HG03575 (cell line): ENCODE results near the gene ZRSR2.
"Not testable (repeated sequence)": the region's sequence is repeated elsewhere in the genome, so short reads cannot be mapped to it uniquely, and the experiment has no call there.

Source experiments
- ATAC-seq: cut with Tn5 transposase; IDR thresholded peaks from one replicate; pipeline ENCODE4 v1.9.1; 2021; ENCODE audit not compliant: unreplicated experiment, insufficient number of reproducible peaks, low FRiP score; ENCODE audit errors: extremely low read depth

ZRSR2 gene

GRCh38 chrX:15789979-15790768 lies at the start of gene ZRSR2:
TSS of gene ZRSR2 (plus strand) at chrX:15790484. CDS start at chrX:15790496, 12 bp downstream.
- peak; percentile 66 for ATAC-seq

GRCh38 chrX:15744181-15744867 lies 46.0 kb upstream of the ZRSR2 start:
- no peak for ATAC-seq

- ATAC-seq = no peak
Measured at GRCh38 chrX:15745179-15745578, 45.1 kb upstream of the ZRSR2 start.

GRCh38 chrX:15746651-15747050 lies 43.6 kb upstream of the ZRSR2 start:
- ATAC-seq = not testable (repeated sequence)

- ATAC-seq = no peak
Measured at GRCh38 chrX:15747626-15748173, 42.6 kb upstream of the ZRSR2 start.

- ATAC-seq = no peak
Measured at GRCh38 chrX:15748841-15749240, 41.4 kb upstream of the ZRSR2 start.

GRCh38 chrX:15749642-15750610 lies 40.4 kb upstream of the ZRSR2 start:
- ATAC-seq = peak; percentile 62

GRCh38 chrX:15750611-15751154 lies 39.6 kb upstream of the ZRSR2 start:
- ATAC-seq = no peak

GRCh38 chrX:15751155-15751819 lies 39.0 kb upstream of the ZRSR2 start:
- ATAC-seq = no peak

GRCh38 chrX:15755091-15755490 lies 35.2 kb upstream of the ZRSR2 start:
- ATAC-seq = no peak

GRCh38 chrX:15758140-15758539 lies 32.1 kb upstream of the ZRSR2 start:
- no peak for ATAC-seq

- not testable (repeated sequence) for ATAC-seq
Measured at GRCh38 chrX:15759886-15760285, 30.4 kb upstream of the ZRSR2 start.

GRCh38 chrX:15761564-15762191 lies 28.6 kb upstream of the ZRSR2 start:
- no peak for ATAC-seq

- no peak for ATAC-seq
Measured at GRCh38 chrX:15769300-15769954, 20.9 kb upstream of the ZRSR2 start.

GRCh38 chrX:15781961-15782699 lies 8.2 kb upstream of the ZRSR2 start:
- ATAC-seq = no peak

GRCh38 chrX:15785176-15785750 lies 5.0 kb upstream of the ZRSR2 start:
- no peak for ATAC-seq
